ENCODE measurements around the gene CBLIF.
"Not testable (repeated sequence)": the region's sequence is repeated elsewhere in the genome, so short reads cannot be mapped to it uniquely, and the experiment has no call there.

The CBLIF gene

DNA sequence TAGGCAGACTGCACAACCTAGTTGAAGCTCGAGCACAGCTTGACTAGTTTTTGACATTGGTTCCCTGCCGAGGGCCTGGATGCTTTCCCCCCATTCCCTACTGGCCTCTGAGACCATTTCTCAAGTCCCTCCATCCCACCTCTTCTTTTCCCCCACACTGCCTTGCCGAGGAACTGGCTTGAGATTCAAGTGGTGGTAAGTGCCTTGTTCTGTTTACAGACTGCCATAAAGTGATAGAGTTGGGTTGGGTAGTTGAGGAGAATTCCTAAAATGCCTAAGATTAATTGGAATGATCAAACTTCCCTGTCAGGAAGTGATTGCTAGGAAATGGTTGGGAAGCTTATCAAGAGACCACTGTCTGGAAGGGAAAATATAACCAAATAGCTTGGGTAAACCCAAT is 50.9 kb downstream of the CBLIF start:
- DNase-seq (ENCODE audit: low read depth in 2 of 2): no peak

- DNase-seq (ENCODE audit: low read depth in 2 of 2): no peak
Observed at GRCh38 chr11:59792507-59792906, 52.8 kb downstream of the CBLIF start.

DNA sequence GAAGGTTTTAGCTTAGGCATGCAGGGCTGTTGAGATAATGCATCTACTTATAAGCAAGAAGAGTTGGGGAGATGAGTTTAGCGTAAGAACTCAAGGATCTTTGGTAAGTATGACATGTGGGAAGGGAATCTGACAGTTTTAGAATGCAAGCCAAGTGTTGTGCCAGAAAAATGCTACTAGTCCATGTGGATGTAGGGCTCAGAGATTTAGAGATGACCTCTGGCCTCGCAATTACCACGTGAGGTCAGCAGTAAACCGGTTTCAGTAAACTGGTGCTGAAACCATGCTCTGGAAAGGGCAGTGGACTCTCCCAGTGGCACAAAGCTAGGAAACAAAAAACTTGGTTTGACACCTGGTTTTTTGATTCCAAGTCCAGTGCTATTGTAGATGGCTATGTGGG is 53.7 kb downstream of the CBLIF start:
- no peak for DNase-seq (ENCODE audit: low read depth in 2 of 2)

DNA sequence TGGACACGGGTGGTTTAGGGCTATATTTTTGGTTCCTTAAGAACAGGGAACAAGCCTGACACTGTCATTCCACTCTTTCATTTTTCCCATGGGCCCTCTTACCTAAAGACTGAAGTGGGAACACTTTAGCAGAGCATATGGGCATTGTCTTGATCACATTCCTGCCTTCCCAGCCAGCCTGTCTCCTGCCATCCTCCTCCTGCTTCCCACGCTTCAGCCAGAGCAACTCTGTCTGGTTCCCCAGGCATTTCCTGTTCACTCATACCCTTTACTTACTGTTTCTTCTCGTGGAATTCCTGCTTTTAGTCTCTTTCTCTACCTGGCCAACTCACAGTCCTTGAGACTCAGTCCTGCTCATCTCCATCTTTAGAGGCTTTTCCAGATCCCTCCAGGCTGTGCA is 57.5 kb downstream of the CBLIF start:
- no peak for DNase-seq (ENCODE audit: low read depth in 2 of 2)

DNA sequence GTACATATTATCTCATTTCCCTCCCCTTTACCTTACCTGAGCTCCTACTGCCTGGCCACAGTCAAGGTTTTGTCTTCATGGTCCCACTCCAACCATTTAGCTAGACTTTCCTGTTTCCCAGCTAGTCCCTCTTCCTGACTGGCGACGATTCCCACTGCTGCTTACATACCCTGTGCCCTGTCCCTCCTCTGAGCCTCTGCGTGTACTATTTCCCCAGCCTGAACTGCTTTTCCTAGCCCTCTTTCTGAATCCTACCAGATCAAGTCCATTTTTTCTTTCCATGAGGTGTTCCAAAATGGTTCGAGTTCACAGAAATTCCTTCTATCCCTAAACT is 58.1 kb downstream of the CBLIF start:
- DNase-seq (ENCODE audit: low read depth in 2 of 2): no peak

GRCh38 chr11:59785818-59786217 is 59.5 kb downstream of the CBLIF start:
- DNase-seq (ENCODE audit: low read depth in 2 of 2): no peak

GRCh38 chr11:59784441-59784840 is 60.9 kb downstream of the CBLIF start:
- DNase-seq (ENCODE audit: low read depth in 2 of 2): not testable (repeated sequence)

DNA sequence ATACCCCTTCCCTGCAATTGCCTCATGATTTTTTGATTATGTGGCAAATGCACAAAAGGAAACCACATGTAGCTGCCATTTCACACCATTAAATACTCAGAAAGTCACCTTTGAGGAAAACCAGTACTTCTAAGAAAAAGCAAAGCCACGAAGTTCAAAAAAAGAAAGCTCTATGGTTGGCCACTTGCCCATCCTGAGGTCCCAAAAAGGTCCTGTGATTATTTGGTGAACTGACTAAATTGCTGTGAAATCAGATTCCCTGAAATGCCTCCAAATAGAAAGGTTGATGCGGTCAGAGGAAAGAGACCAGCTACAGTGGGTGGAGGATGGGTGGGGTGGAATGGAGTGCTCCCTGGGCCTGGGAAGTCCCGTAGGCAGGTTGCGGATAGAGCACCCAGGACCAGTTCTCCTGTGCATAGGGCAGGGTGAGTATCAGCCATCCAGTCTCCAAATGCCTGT is 61.6 kb downstream of the CBLIF start:
- no peak for DNase-seq (ENCODE audit: low read depth in 2 of 2)

- no peak for DNase-seq (ENCODE audit: low read depth in 2 of 2)
Observed at GRCh38 chr11:59782080-59782479, 63.2 kb downstream of the CBLIF start.

DNA sequence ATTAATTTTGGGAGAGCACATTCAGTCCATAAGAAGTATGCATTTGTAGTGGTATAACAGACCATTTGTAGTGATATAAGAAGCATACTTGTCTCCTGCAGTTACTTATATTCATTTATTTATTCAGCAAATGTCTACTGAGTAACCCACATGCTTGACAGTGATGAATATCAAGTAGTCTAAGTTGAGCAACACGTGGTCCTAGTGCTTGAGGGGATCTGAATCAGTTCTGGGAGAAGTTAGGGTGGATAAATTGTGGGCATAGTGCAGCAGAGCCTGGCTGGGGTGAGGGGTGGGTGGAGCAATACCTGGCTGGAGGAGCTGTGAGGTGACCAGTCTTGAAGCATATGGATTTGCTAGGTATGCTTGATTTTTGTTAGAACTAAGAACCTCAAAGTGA is 65.8 kb downstream of the CBLIF start:
- no peak for DNase-seq (ENCODE audit: low read depth in 2 of 2)
